ENCODE measurements around the gene FKBP5.
"Not testable (repeated sequence)": the region's sequence is repeated elsewhere in the genome, so short reads cannot be mapped to it uniquely, and the experiment has no call there.

The FKBP5 gene

DNA sequence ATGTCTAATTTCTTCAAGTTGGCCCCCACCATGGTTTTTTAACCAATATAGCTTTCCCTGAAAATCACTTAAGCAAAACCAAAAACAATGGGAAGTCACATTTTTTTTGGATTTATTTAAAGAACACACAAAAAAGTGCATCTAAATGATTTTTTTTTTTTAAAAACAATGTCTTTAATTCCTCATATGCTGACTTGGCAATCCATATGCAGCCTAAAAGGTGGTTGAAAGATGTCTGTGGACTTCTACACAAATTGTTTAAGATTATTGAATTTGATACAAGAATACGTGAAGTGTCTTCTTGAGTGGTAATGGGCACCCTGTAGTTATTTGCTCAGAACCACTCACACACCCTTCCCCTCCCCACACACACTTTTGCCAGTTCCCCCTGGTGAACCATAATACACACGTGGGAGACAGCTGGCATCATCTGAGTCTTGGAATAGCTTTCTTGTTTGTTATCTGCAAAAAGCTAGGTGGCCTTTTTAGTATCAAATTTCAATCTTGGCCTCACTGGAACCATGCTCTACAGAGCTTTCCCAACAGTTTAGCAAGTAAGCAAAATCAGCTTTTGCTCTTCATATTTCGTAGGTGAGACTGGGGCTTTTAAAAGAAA, 115.1 kb downstream of the FKBP5 start:
- no peak for DNase-seq
- Histone ChIP-seq H3F3A (ENCODE audit: insufficient read depth, low read length) (no peaks in the 10 kb centered on the region), H3K27me3 (replicated peaks; ENCODE audit: insufficient read depth, low read length) (no peaks in the 10 kb centered on the region), H3K27ac (ENCODE audit: low read length) (no peak overlapping the region), H3K9ac (ENCODE audit: low read length) (no peak overlapping the region), H2AFZ (ENCODE audit: low read length) (no peak overlapping the region), H3K79me2 (ENCODE audit: low read length) (no peaks in the 10 kb centered on the region), H3K4me2 (ENCODE audit: low read depth, low read length) (no peak overlapping the region), H3K4me1 (ENCODE audit: low read length) (no peaks in the 10 kb centered on the region), H3K9me2 (replicated peaks; ENCODE audit: insufficient read depth, low read length) (no peaks in the 10 kb centered on the region), H3K4me3 (ENCODE audit: low read length) (no peak overlapping the region), H4K20me1 (ENCODE audit: insufficient read depth, low read length) (no peaks in the 10 kb centered on the region), H3K36me3 (replicated peaks; ENCODE audit: insufficient read depth, low read length) (no peaks in the 10 kb centered on the region), H3K9me3 (replicated peaks; ENCODE audit: insufficient read depth, low read length) (no peaks in the 10 kb centered on the region)
- TF ChIP-seq EZH2phosphoT487 (IDR thresholded peaks at IDR 0.05; ENCODE audit: low read length) (no peak), EZH2 (optimal IDR thresholded peaks at IDR 0.05; ENCODE audit: low read depth, low read length) (no peak)
- TF ChIP-seq, protein P1, sequence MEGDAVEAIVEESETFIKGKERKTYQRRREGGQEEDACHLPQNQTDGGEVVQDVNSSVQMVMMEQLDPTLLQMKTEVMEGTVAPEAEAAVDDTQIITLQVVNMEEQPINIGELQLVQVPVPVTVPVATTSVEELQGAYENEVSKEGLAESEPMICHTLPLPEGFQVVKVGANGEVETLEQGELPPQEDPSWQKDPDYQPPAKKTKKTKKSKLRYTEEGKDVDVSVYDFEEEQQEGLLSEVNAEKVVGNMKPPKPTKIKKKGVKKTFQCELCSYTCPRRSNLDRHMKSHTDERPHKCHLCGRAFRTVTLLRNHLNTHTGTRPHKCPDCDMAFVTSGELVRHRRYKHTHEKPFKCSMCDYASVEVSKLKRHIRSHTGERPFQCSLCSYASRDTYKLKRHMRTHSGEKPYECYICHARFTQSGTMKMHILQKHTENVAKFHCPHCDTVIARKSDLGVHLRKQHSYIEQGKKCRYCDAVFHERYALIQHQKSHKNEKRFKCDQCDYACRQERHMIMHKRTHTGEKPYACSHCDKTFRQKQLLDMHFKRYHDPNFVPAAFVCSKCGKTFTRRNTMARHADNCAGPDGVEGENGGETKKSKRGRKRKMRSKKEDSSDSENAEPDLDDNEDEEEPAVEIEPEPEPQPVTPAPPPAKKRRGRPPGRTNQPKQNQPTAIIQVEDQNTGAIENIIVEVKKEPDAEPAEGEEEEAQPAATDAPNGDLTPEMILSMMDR (IDR thresholded peaks at IDR 0.05; ENCODE audit: low read length), result no peak

- H3K27me3 ChIP-seq (replicated peaks; ENCODE audit: insufficient read depth, low read length); H3K4me3 ChIP-seq (ENCODE audit: low read length); H3K4me2 ChIP-seq (ENCODE audit: low read depth, low read length); H2AFZ ChIP-seq (ENCODE audit: low read length); H3K36me3 ChIP-seq (replicated peaks; ENCODE audit: insufficient read depth, low read length); H3K4me1 ChIP-seq (ENCODE audit: low read length); H3K27ac ChIP-seq (ENCODE audit: low read length); H4K20me1 ChIP-seq (ENCODE audit: insufficient read depth, low read length); H3K9me2 ChIP-seq (replicated peaks; ENCODE audit: insufficient read depth, low read length); H3F3A ChIP-seq (ENCODE audit: insufficient read depth, low read length); H3K9ac ChIP-seq (ENCODE audit: low read length); H3K79me2 ChIP-seq (ENCODE audit: low read length); DNase-seq; H3K9me3 ChIP-seq (replicated peaks; ENCODE audit: insufficient read depth, low read length): not testable (repeated sequence)
Observed at GRCh38 chr6:35570885-35571330, 117.8 kb downstream of the FKBP5 start.

- Histone ChIP-seq H3K4me1 (ENCODE audit: low read length) (no peaks in the 10 kb centered on the region), H3K36me3 (replicated peaks; ENCODE audit: insufficient read depth, low read length) (no peaks in the 10 kb centered on the region), H3K79me2 (ENCODE audit: low read length) (no peaks in the 10 kb centered on the region), H4K20me1 (ENCODE audit: insufficient read depth, low read length) (no peaks in the 10 kb centered on the region), H3K27me3 (replicated peaks; ENCODE audit: insufficient read depth, low read length) (no peaks in the 10 kb centered on the region), H3K4me3 (ENCODE audit: low read length) (no peak overlapping the region), H3K9ac (ENCODE audit: low read length) (no peak overlapping the region), H3F3A (ENCODE audit: insufficient read depth, low read length) (no peaks in the 10 kb centered on the region), H3K4me2 (ENCODE audit: low read depth, low read length) (no peak overlapping the region), H3K27ac (ENCODE audit: low read length) (no peak overlapping the region), H3K9me3 (replicated peaks; ENCODE audit: insufficient read depth, low read length) (no peaks in the 10 kb centered on the region), H3K9me2 (replicated peaks; ENCODE audit: insufficient read depth, low read length) (no peaks in the 10 kb centered on the region), H2AFZ (ENCODE audit: low read length) (no peak overlapping the region)
- no peak for TF ChIP-seq EZH2 (optimal IDR thresholded peaks at IDR 0.05; ENCODE audit: low read depth, low read length)
- no peak for TF ChIP-seq EZH2phosphoT487 (IDR thresholded peaks at IDR 0.05; ENCODE audit: low read length)
- TF ChIP-seq, protein P1 (IDR thresholded peaks at IDR 0.05; ENCODE audit: low read length), result peak; percentile 40
- no peak for DNase-seq
Observed at GRCh38 chr6:35569011-35569461, 119.7 kb downstream of the FKBP5 start.

DNA sequence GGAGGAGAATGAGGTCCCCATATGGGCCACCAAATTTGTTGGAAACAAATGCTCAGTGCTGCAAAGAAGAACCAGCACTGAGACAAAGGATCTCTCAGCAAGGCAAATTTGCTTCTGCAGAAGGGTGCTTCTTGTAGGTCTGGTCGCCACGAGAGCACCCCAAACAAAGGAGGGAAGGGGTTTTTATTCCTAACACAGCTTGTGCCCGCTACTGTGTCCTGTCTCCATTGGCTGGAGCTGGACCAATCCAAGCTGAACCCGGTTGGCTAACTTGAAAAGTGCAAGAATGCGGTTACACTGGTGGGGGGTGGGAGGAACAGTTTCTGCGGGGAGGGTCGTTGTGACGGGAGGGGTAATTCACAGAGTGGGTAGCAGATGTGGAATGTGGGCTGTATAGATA, 121.9 kb downstream of the FKBP5 start:
- Histone ChIP-seq H3K36me3 (replicated peaks; ENCODE audit: insufficient read depth, low read length) (no peaks in the 10 kb centered on the region), H3F3A (ENCODE audit: insufficient read depth, low read length) (no peaks in the 10 kb centered on the region), H3K9me3 (replicated peaks; ENCODE audit: insufficient read depth, low read length) (no peaks in the 10 kb centered on the region), H3K4me3 (ENCODE audit: low read length) (no peak overlapping the region), H3K79me2 (ENCODE audit: low read length) (no peaks in the 10 kb centered on the region), H2AFZ (ENCODE audit: low read length) (no peak overlapping the region), H3K27me3 (replicated peaks; ENCODE audit: insufficient read depth, low read length) (no peaks in the 10 kb centered on the region), H3K4me1 (ENCODE audit: low read length) (no peaks in the 10 kb centered on the region), H3K9ac (ENCODE audit: low read length) (no peak overlapping the region), H3K4me2 (ENCODE audit: low read depth, low read length) (no peak overlapping the region), H3K27ac (ENCODE audit: low read length) (no peak overlapping the region), H3K9me2 (replicated peaks; ENCODE audit: insufficient read depth, low read length) (no peaks in the 10 kb centered on the region), H4K20me1 (ENCODE audit: insufficient read depth, low read length) (no peaks in the 10 kb centered on the region)
- TF ChIP-seq, protein P1 (IDR thresholded peaks at IDR 0.05; ENCODE audit: low read length), result no peak
- no peak for TF ChIP-seq EZH2 (optimal IDR thresholded peaks at IDR 0.05; ENCODE audit: low read depth, low read length)
- no peak for TF ChIP-seq EZH2phosphoT487 (IDR thresholded peaks at IDR 0.05; ENCODE audit: low read length)
- DNase-seq, result no peak

Data from MM.1S (cell line).